Measurements from ENCODE around the gene ALG12. TPM values are rescaled to one million over a fixed set of nuclear protein-coding genes. Genes with fewer than 3 reads are reported as not detected.

Gene ALG12
- total RNA-seq, 2 donors from 2014 or later = 11.7 to 13.6 TPM

GRCh38 chr22:49954354-49954753 lies 36.1 kb upstream of the ALG12 start:
- H3K4me1 Mint-ChIP-seq (ENCODE audit: low read depth) = peaks cover 12% of the 10 kb centered on the region
- H3K9me3 Mint-ChIP-seq = no peaks in the 10 kb centered on the region
- H3K4me3 Mint-ChIP-seq = no peak overlapping the region
- ATAC-seq (replicated peaks in 1 of 2) (no peak), DNase-seq (no peak)
- H3K27ac Mint-ChIP-seq = no peak overlapping the region
- H3K27me3 Mint-ChIP-seq (ENCODE audit: low read depth) = no peaks in the 10 kb centered on the region
- H3K36me3 Mint-ChIP-seq (ENCODE audit: insufficient read depth in 2 of 2) = no peaks in the 10 kb centered on the region

GRCh38 chr22:49953680-49954344 lies 35.6 kb upstream of the ALG12 start:
- H3K4me1 Mint-ChIP-seq (ENCODE audit: low read depth) = peaks cover 6% of the 10 kb centered on the region
- DNase-seq (no peak), ATAC-seq (replicated peaks in 1 of 2) (no peak)
- H3K27me3 Mint-ChIP-seq (ENCODE audit: low read depth) = no peaks in the 10 kb centered on the region
- H3K36me3 Mint-ChIP-seq (ENCODE audit: insufficient read depth in 2 of 2) = no peaks in the 10 kb centered on the region
- H3K4me3 Mint-ChIP-seq = no peak overlapping the region
- no peaks in the 10 kb centered on the region for H3K9me3 Mint-ChIP-seq
- H3K27ac Mint-ChIP-seq = no peak overlapping the region

GRCh38 chr22:49953027-49953679 lies 34.9 kb upstream of the ALG12 start:
- DNase-seq (no peak), ATAC-seq (replicated peaks in 1 of 2) (no peak)
- Mint-ChIP-seq H3K36me3 (ENCODE audit: insufficient read depth in 2 of 2) (no peaks in the 10 kb centered on the region), H3K4me1 (ENCODE audit: low read depth) (peaks cover 2% of the 10 kb centered on the region), H3K27me3 (ENCODE audit: low read depth) (no peaks in the 10 kb centered on the region), H3K27ac (no peak overlapping the region), H3K9me3 (no peaks in the 10 kb centered on the region), H3K4me3 (no peak overlapping the region)

GRCh38 chr22:49951986-49952896 lies 34.0 kb upstream of the ALG12 start:
- H3K27ac Mint-ChIP-seq = no peak overlapping the region
- no peaks in the 10 kb centered on the region for H3K9me3 Mint-ChIP-seq
- H3K36me3 Mint-ChIP-seq (ENCODE audit: insufficient read depth in 2 of 2) = no peaks in the 10 kb centered on the region
- H3K4me3 Mint-ChIP-seq = no peak overlapping the region
- H3K4me1 Mint-ChIP-seq (ENCODE audit: low read depth) = no peaks in the 10 kb centered on the region
- no peaks in the 10 kb centered on the region for H3K27me3 Mint-ChIP-seq (ENCODE audit: low read depth)
- ATAC-seq (replicated peaks in 1 of 2) = no peak
- DNase-seq = no peak

- no peak overlapping the region for H3K4me3 Mint-ChIP-seq
- no peaks in the 10 kb centered on the region for H3K4me1 Mint-ChIP-seq (ENCODE audit: low read depth)
- ATAC-seq (replicated peaks in 1 of 2) = no peak
- H3K9me3 Mint-ChIP-seq = no peaks in the 10 kb centered on the region
- DNase-seq = no peak
- H3K27ac Mint-ChIP-seq = no peak overlapping the region
- H3K36me3 Mint-ChIP-seq (ENCODE audit: insufficient read depth in 2 of 2) = no peaks in the 10 kb centered on the region
- H3K27me3 Mint-ChIP-seq (ENCODE audit: low read depth) = no peaks in the 10 kb centered on the region
Observed at GRCh38 chr22:49951678-49951985, 33.4 kb upstream of the ALG12 start.

- DNase-seq (no peak), ATAC-seq (replicated peaks in 1 of 2) (no peak)
- H3K9me3 Mint-ChIP-seq = no peaks in the 10 kb centered on the region
- no peak overlapping the region for H3K27ac Mint-ChIP-seq
- H3K36me3 Mint-ChIP-seq (ENCODE audit: insufficient read depth in 2 of 2) = no peaks in the 10 kb centered on the region
- H3K4me1 Mint-ChIP-seq (ENCODE audit: low read depth) = no peaks in the 10 kb centered on the region
- no peak overlapping the region for H3K4me3 Mint-ChIP-seq
- H3K27me3 Mint-ChIP-seq (ENCODE audit: low read depth) = no peaks in the 10 kb centered on the region
Observed at GRCh38 chr22:49951000-49951677, 32.9 kb upstream of the ALG12 start.

- H3K4me1 Mint-ChIP-seq (ENCODE audit: low read depth) = peaks cover 4% of the 10 kb centered on the region
- no peaks in the 10 kb centered on the region for H3K27me3 Mint-ChIP-seq (ENCODE audit: low read depth)
- no peak overlapping the region for H3K27ac Mint-ChIP-seq
- ATAC-seq (replicated peaks in 1 of 2) = no peak
- no peak for DNase-seq
- H3K36me3 Mint-ChIP-seq (ENCODE audit: insufficient read depth in 2 of 2) = no peaks in the 10 kb centered on the region
- H3K4me3 Mint-ChIP-seq = no peak overlapping the region
- no peaks in the 10 kb centered on the region for H3K9me3 Mint-ChIP-seq
Observed at GRCh38 chr22:49950396-49950994, 32.3 kb upstream of the ALG12 start.

- H3K4me3 Mint-ChIP-seq = no peak overlapping the region
- no peaks in the 10 kb centered on the region for H3K36me3 Mint-ChIP-seq (ENCODE audit: insufficient read depth in 2 of 2)
- no peaks in the 10 kb centered on the region for H3K9me3 Mint-ChIP-seq
- peaks cover 7% of the 10 kb centered on the region for H3K4me1 Mint-ChIP-seq (ENCODE audit: low read depth)
- no peak overlapping the region for H3K27ac Mint-ChIP-seq
- no peaks in the 10 kb centered on the region for H3K27me3 Mint-ChIP-seq (ENCODE audit: low read depth)
- ATAC-seq (replicated peaks in 1 of 2) (no peak), DNase-seq (no peak)
Observed at GRCh38 chr22:49949914-49950292, 31.7 kb upstream of the ALG12 start.

- ATAC-seq (replicated peaks in 1 of 2) = no peak
- DNase-seq = no peak
- no peaks in the 10 kb centered on the region for H3K36me3 Mint-ChIP-seq (ENCODE audit: insufficient read depth in 2 of 2)
- H3K9me3 Mint-ChIP-seq = no peaks in the 10 kb centered on the region
- H3K4me1 Mint-ChIP-seq (ENCODE audit: low read depth) = peaks cover 7% of the 10 kb centered on the region
- H3K4me3 Mint-ChIP-seq = no peak overlapping the region
- no peaks in the 10 kb centered on the region for H3K27me3 Mint-ChIP-seq (ENCODE audit: low read depth)
- H3K27ac Mint-ChIP-seq = no peak overlapping the region
Observed at GRCh38 chr22:49948958-49949913, 31.0 kb upstream of the ALG12 start.

GRCh38 chr22:49948116-49948957 lies 30.1 kb upstream of the ALG12 start:
- Mint-ChIP-seq H3K27me3 (ENCODE audit: low read depth) (no peaks in the 10 kb centered on the region), H3K4me1 (ENCODE audit: low read depth) (peaks cover 7% of the 10 kb centered on the region), H3K9me3 (no peaks in the 10 kb centered on the region), H3K36me3 (ENCODE audit: insufficient read depth in 2 of 2) (no peaks in the 10 kb centered on the region), H3K4me3 (no peak overlapping the region), H3K27ac (no peak overlapping the region)
- DNase-seq (no peak), ATAC-seq (replicated peaks in 1 of 2) (no peak)

- no peaks in the 10 kb centered on the region for H3K9me3 Mint-ChIP-seq
- no peak overlapping the region for H3K27ac Mint-ChIP-seq
- no peak for ATAC-seq (replicated peaks in 1 of 2)
- no peaks in the 10 kb centered on the region for H3K36me3 Mint-ChIP-seq (ENCODE audit: insufficient read depth in 2 of 2)
- DNase-seq = no peak
- no peak overlapping the region for H3K4me3 Mint-ChIP-seq
- H3K4me1 Mint-ChIP-seq (ENCODE audit: low read depth) = peaks cover 7% of the 10 kb centered on the region
- H3K27me3 Mint-ChIP-seq (ENCODE audit: low read depth) = no peaks in the 10 kb centered on the region
Observed at GRCh38 chr22:49947296-49947622, 29.0 kb upstream of the ALG12 start.
